HEK293T (cell line): ENCODE results near the gene ATG14.

Source experiments
- CTCF ChIA-PET: fragments of 350-600 bp; formaldehyde crosslinking; extraction: SDS; loops from one replicate; lab custom pipeline; 2021; ENCODE audit warnings: antibody characterized with exemption, inconsistent platforms; lab: Yijun Ruan, JAX
- POLR2A ChIA-PET: fragments of 350-600 bp; formaldehyde crosslinking; extraction: SDS; loops from one replicate; lab custom pipeline; 2020; ENCODE audit warnings: antibody characterized with exemption, inconsistent platforms; lab: Yijun Ruan, JAX
- DNase-seq: peaks from one replicate; pipeline ENCODE4 v3.0.0; 2012; ENCODE audit warnings: mixed read lengths; ENCODE audit errors: extremely low spot score
- ARNT ChIP-seq: fragments of 450-650 bp; IDR thresholded peaks from 2 replicates; pipeline ENCODE4 v1.6.1; 2017; ENCODE audit warnings: mild to moderate bottlenecking
- BHLHE40 ChIP-seq: fragments of 450-650 bp; IDR thresholded peaks from 2 replicates; pipeline ENCODE4 v1.6.1; 2016; ENCODE audit warnings: mild to moderate bottlenecking, moderate library complexity, borderline replicate concordance
- CTBP1 ChIP-seq: fragments of 450-650 bp; IDR thresholded peaks from 2 replicates; pipeline ENCODE4 v1.6.1; 2016; ENCODE audit warnings: borderline replicate concordance
- ELF4 ChIP-seq: fragments of 450-650 bp; IDR thresholded peaks from 2 replicates; pipeline ENCODE4 v1.6.1; 2017; ENCODE audit warnings: antibody characterized with exemption
- FOXA1 ChIP-seq: fragments of 450-650 bp; IDR thresholded peaks from 2 replicates; pipeline ENCODE4 v1.6.1; 2016; ENCODE audit warnings: mild to moderate bottlenecking
- FOXK2 ChIP-seq: fragments of 450-650 bp; IDR thresholded peaks from 2 replicates; pipeline ENCODE4 v1.6.1; 2016; ENCODE audit warnings: mild to moderate bottlenecking
- FOXM1 ChIP-seq: fragments of 450-650 bp; IDR thresholded peaks from 2 replicates; pipeline ENCODE4 v1.6.1; 2017; ENCODE audit warnings: mild to moderate bottlenecking, borderline replicate concordance
- HDGF ChIP-seq: fragments of 450-650 bp; IDR thresholded peaks from 2 replicates; pipeline ENCODE4 v1.6.1; 2017; ENCODE audit warnings: antibody characterized with exemption, borderline replicate concordance
- L3MBTL2 ChIP-seq: fragments of 450-650 bp; conservative IDR thresholded peaks from 2 replicates; pipeline ENCODE4 v1.6.1; 2016; ENCODE audit warnings: mild to moderate bottlenecking
- LEF1 ChIP-seq: fragments of 450-650 bp; IDR thresholded peaks from 2 replicates; pipeline ENCODE4 v1.6.1; 2017; ENCODE audit warnings: mild to moderate bottlenecking, borderline replicate concordance
- NFRKB ChIP-seq: fragments of 450-650 bp; IDR thresholded peaks from 2 replicates; pipeline ENCODE4 v1.6.1; 2016; ENCODE audit warnings: mild to moderate bottlenecking, moderate library complexity
- SP1 ChIP-seq: fragments of 450-650 bp; IDR thresholded peaks from 2 replicates; pipeline ENCODE4 v1.6.1; 2017
- SUZ12 ChIP-seq: fragments of 450-650 bp; IDR thresholded peaks from 2 replicates; pipeline ENCODE4 v1.6.1; 2016; ENCODE audit warnings: mild to moderate bottlenecking
- TARDBP ChIP-seq: fragments of 450-650 bp; IDR thresholded peaks from 2 replicates; pipeline ENCODE4 v1.6.1; 2016
- ZNF384 ChIP-seq: fragments of 450-650 bp; IDR thresholded peaks from 2 replicates; pipeline ENCODE4 v1.6.1; 2016
- TF ChIP-seq, protein P1 (sequence below): fragments of 450-650 bp; IDR thresholded peaks from 2 replicates; pipeline ENCODE4 v1.6.1; 2016

ATG14 gene

GRCh38 chr14:55356913-55357312 is 54.7 kb downstream of the ATG14 start:
- ChIA-PET POLR2A (interaction anchor here (1.3 kb wide), 1 partner anchor 84 kb away, joined by 4 read pairs; no protein-coding TSS in a partner anchor), CTCF (interaction anchor here (3.3 kb wide), 1 partner anchor 86 kb away, joined by 22 read pairs; the partner anchor contains the start of gene FBXO34)

DNA sequence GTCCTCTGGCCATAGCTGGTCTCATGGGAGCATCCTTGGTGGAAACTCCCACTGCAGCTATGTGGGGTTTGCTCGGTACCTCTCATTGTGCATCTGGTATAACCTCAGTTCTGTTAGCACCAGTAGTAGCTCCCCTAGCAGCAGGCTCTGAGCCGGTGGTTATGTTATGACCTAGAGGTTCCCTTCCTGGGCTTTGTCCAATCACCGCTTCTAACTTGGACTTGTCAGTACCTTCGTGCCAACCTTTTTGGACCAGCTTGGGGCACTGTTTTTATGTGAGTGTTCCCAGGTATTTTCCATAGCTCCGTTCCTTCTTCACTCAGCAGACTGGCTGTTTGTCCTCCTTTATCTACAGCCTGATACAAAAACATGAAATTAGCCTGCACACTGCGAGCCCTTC is 55.7 kb downstream of the ATG14 start:
- ChIA-PET CTCF (interaction anchor here (1.2 to 3.3 kb wide), 5 partner anchors 82 to 143 kb away, joined by 3 to 22 read pairs (median 9); partner anchors contain the start of gene FBXO34), POLR2A (interaction anchor here (1.1 to 1.3 kb wide), 2 partner anchors 83 to 85 kb away, joined by 3 to 4 read pairs; no protein-coding TSS in a partner anchor)
- no peak for TF ChIP-seq BHLHE40
- no peak for TF ChIP-seq CTBP1
- TF ChIP-seq HDGF: no peak
- no peak for TF ChIP-seq LEF1
- TF ChIP-seq ZNF384: no peak
- no peak for TF ChIP-seq TARDBP
- no peak for TF ChIP-seq FOXA1
- TF ChIP-seq ARNT: no peak
- TF ChIP-seq FOXK2: no peak
- no peak for TF ChIP-seq FOXM1
- TF ChIP-seq SUZ12: no peak
- TF ChIP-seq ELF4: no peak
- TF ChIP-seq L3MBTL2: no peak
- no peak for TF ChIP-seq SP1
- no peak for DNase-seq

More at GRCh38 chr14:55356913-55357312, 54.7 kb downstream of the ATG14 start:
- TF ChIP-seq NFRKB (no peak), SP1 (no peak), FOXM1 (no peak), SUZ12 (no peak), CTBP1 (no peak), FOXA1 (no peak), L3MBTL2 (no peak), LEF1 (no peak), FOXK2 (no peak), ZNF384 (no peak), ELF4 (no peak)
- no peak for DNase-seq

DNA sequence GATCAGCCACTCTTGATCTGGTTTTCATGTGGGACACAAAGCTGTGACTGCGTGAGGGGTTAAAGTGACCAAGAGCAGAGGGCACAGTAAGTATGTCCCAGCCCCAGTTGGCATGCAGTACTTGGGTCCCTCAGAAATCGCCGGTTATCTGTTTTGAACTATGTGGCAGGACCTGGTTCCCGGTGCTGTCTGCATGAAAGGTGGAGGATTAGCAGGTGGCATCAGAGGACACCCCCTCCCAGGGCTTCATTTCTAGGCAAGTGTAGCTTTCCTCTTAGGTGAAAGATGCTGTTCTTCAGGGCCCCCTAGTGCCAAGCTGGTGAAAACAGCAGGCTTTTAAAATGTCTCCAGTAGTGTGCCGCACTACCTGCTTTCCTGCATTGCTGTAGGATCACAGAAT is 57.1 kb downstream of the ATG14 start:
- peak; percentile 64 for DNase-seq
- POLR2A ChIA-PET: interaction anchor here (0.7 to 1.2 kb wide), 2 partner anchors 84 to 163 kb away, joined by 3 to 4 read pairs; partner anchors contain the start of genes DLGAP5 and FBXO34
- TF ChIP-seq FOXA1 (no peak), HDGF (no peak), CTBP1 (no peak), ELF4 (no peak), ZNF384 (no peak), FOXM1 (no peak), SUZ12 (no peak), L3MBTL2 (no peak), SP1 (no peak), TARDBP (no peak), BHLHE40 (no peak), FOXK2 (no peak), NFRKB (no peak), ARNT (no peak), LEF1 (no peak)
- TF ChIP-seq, protein P1, sequence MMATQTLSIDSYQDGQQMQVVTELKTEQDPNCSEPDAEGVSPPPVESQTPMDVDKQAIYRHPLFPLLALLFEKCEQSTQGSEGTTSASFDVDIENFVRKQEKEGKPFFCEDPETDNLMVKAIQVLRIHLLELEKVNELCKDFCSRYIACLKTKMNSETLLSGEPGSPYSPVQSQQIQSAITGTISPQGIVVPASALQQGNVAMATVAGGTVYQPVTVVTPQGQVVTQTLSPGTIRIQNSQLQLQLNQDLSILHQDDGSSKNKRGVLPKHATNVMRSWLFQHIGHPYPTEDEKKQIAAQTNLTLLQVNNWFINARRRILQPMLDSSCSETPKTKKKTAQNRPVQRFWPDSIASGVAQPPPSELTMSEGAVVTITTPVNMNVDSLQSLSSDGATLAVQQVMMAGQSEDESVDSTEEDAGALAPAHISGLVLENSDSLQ: no peak

GRCh38 chr14:55353686-55354467 is 57.8 kb downstream of the ATG14 start:
- ChIA-PET POLR2A (interaction anchor here (0.7 to 1.2 kb wide), 2 partner anchors 83 to 162 kb away, joined by 3 to 4 read pairs; partner anchors contain the start of genes DLGAP5 and FBXO34), CTCF (interaction anchor here (0.6 to 3.3 kb wide), 13 partner anchors 8 to 142 kb away, joined by 4 to 22 read pairs (median 8); partner anchors contain the start of gene FBXO34)
- TF ChIP-seq ZNF384 (no peak), FOXA1 (no peak), FOXK2 (no peak), FOXM1 (no peak), CTBP1 (no peak), HDGF (no peak), SUZ12 (no peak), BHLHE40 (no peak), TARDBP (no peak), SP1 (no peak), LEF1 (no peak), ARNT (no peak), L3MBTL2 (no peak), NFRKB (no peak), ELF4 (no peak)
- TF ChIP-seq, protein P1: no peak
- DNase-seq: no peak

More for the DNA sequence above, 57.1 kb downstream of the ATG14 start:
- CTCF ChIA-PET: interaction anchor here (0.6 to 3.3 kb wide), 13 partner anchors 8 to 143 kb away, joined by 3 to 22 read pairs (median 8); partner anchors contain the start of gene FBXO34

DNA sequence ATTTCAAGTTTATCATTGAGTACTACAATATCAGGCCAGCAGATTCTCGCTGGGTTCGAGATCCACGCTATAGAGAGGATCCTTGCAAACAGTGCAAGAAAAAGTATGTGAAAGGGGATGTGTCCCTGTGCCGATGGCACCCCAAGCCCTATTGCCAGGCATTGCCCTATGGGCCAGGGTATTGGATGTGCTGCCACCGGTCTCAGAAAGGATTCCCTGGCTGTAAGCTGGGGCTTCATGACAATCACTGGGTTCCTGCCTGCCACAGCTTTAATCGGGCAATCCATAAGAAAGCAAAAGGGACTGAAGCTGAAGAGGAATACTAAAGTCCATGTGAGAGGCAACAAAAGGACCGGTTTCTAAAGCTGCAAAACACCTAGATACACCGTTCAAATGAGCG is 59.4 kb downstream of the ATG14 start:
- no peak for DNase-seq
- CTCF ChIA-PET: interaction anchor here (0.6 to 1.6 kb wide), 2 partner anchors 19 to 50 kb away, joined by 4 read pairs; no protein-coding TSS in a partner anchor
- TF ChIP-seq SUZ12 (no peak), CTBP1 (no peak), NFRKB (no peak), FOXA1 (no peak), HDGF (no peak), ARNT (no peak), SP1 (no peak), FOXM1 (no peak), BHLHE40 (no peak), TARDBP (no peak), FOXK2 (no peak), ELF4 (no peak), ZNF384 (no peak)
- TF ChIP-seq, protein P1: no peak
- POLR2A ChIA-PET: no interaction called here
